ENCODE measurements around the gene PFN4.

GRCh38 chr2:24115057-24115456 lies 8.1 kb downstream of the PFN4 start:
- TF ChIP-seq CTCF (IDR thresholded peaks at IDR 0.05) (no peak), STAT6 (CRISPR knock-in tag; conservative IDR thresholded peaks at IDR 0.05; ENCODE audit: low read depth) (no peak), FOXP1 (CRISPR knock-in tag; IDR thresholded peaks at IDR 0.05; ENCODE audit: borderline replicate concordance) (no peak), USF1 (CRISPR knock-in tag; IDR thresholded peaks at IDR 0.05) (no peak), ZNF671 (CRISPR knock-in tag; IDR thresholded peaks at IDR 0.05) (no peak), ZNF121 (CRISPR knock-in tag; IDR thresholded peaks at IDR 0.05) (no peak), NFYB (CRISPR knock-in tag; conservative IDR thresholded peaks at IDR 0.05; ENCODE audit: low read depth) (no peak), PREB (CRISPR knock-in tag; IDR thresholded peaks at IDR 0.05; ENCODE audit: borderline replicate concordance) (no peak), ATF3 (CRISPR knock-in tag; conservative IDR thresholded peaks at IDR 0.05) (no peak), NR2C2 (CRISPR knock-in tag; IDR thresholded peaks at IDR 0.05) (no peak), MAX (CRISPR knock-in tag; IDR thresholded peaks at IDR 0.05) (no peak), ZNF263 (CRISPR knock-in tag; IDR thresholded peaks at IDR 0.05; ENCODE audit: low read depth) (no peak), FOXK1 (CRISPR knock-in tag; IDR thresholded peaks at IDR 0.05) (no peak)
